Pancreas (tissue), 10 donors: ENCODE measurements around the gene FBLN2. TPM values are rescaled to one million over a fixed set of nuclear protein-coding genes. Genes with fewer than 3 reads are reported as not detected.

Source experiments
- ATAC-seq, 4 donors: fragments of 200-7000 bp; cut with Tn5 transposase; one replicate each; pipeline versions ENCODE4 v1.8.0 to v1.9.1; 2020; ENCODE audit warnings: mild to moderate bottlenecking in 4 of 4, moderate library complexity in 4 of 4
- DNase-seq, 6 donors: peaks; one replicate each; pipeline ENCODE4 v3.0.0-alpha.2; 2020
- FAIRE-seq: peaks from 2 replicates; lab custom pipeline; 2012; peaks lifted over from hg19 to GRCh38; lab: Jason Lieb, UNC
- H3K27ac ChIP-seq, 4 donors: fragments of 200-600 bp; sonication (generic); 1 replicate in 3 of 4; 2 replicates in 1 of 4; pipeline versions ENCODE4 v1.5.0 to v1.8.0; 2020
- H3K27me3 ChIP-seq, 4 donors: fragments of 200-600 bp; one replicate each; pipeline ENCODE4 v1.8.0; 2021
- H3K36me3 ChIP-seq, 3 donors: fragments of 200-600 bp; sonication (generic) in 1 of 3; one replicate each; pipeline versions ENCODE4 v1.5.0 to v1.8.0; 2020 to 2021
- H3K4me1 ChIP-seq, 3 donors: fragments of 200-600 bp; one replicate each; pipeline ENCODE4 v1.8.0; 2021
- H3K4me3 ChIP-seq, 4 donors: fragments of 200-600 bp; sonication (generic) in 2 of 4; one replicate each; pipeline versions ENCODE4 v1.5.0 to v1.8.0; 2020 to 2021
- H3K9me3 ChIP-seq, 4 donors: fragments of 200-600 bp; one replicate each; pipeline ENCODE4 v1.8.0; 2021
- WGBS, 2 donors: extraction: QIAGEN DNeasy Blood & Tissue Kit; methylation state at CpG; one replicate each; pipeline ENCODE4 v1.1.7; 2013; 5-methylcytosine and 5-hydroxymethylcytosine counted together
- intact Hi-C, 3 donors: fragments of 100-400 bp; cut with DNase I; formaldehyde crosslinking; loops; one replicate each; pipeline versions ENCODE4 v1.11.1 to v1.14.2; 2022
- polyA plus RNA-seq, 2 donors: library from polyadenylated mRNA; stranded (reverse); fragments of 200-250 nt; gene quantifications; one replicate each; pipeline ENCODE4 v1.2.3, GENCODE V29; 2013
- total RNA-seq, 6 donors: library from RNA; stranded (reverse); fragmentation: NEBNext Ultra II Directional in 4 of 6; extraction: Animal tissue kit (Norgen Biotek cat#: 25700) in 4 of 6; gene quantifications; one replicate each; pipeline versions ENCODE4 v1.2.1 to v1.2.4, GENCODE V29; 2021 to 2023
- TF ChIP-seq, protein P1 (sequence below), 4 donors: fragments of 200-600 bp; sonication (generic) in 3 of 4; IDR thresholded peaks; one replicate each; pipeline versions ENCODE4 v1.5.0 to v1.8.0; 2021; ENCODE audit warnings: antibody characterized with exemption in 4 of 4
- donor health status: healthy with polysubstance abuse.
- donor health status: DM: no; HTN: no; CAD: no; lungs with moderate emphysema.
- donor health status: DM: no; HTN: no; CAD: no.
- donor health status: control.
- donor health status: control.
- donor health status: Bipolar disorder and iron deficiency.
- donor health status: DM: yes; HTN: yes; CAD: no.
- donor health status: DM: no; HTN: no; CAD: no.
- donor health status: DM: no; HTN: no; CAD: no.
- donor health status: DM: yes; HTN: yes; CAD: no.

FBLN2 gene
- total and polyA plus RNA-seq, 8 donors, result 2.4 to 21.8 (median 4.2) TPM

DNA sequence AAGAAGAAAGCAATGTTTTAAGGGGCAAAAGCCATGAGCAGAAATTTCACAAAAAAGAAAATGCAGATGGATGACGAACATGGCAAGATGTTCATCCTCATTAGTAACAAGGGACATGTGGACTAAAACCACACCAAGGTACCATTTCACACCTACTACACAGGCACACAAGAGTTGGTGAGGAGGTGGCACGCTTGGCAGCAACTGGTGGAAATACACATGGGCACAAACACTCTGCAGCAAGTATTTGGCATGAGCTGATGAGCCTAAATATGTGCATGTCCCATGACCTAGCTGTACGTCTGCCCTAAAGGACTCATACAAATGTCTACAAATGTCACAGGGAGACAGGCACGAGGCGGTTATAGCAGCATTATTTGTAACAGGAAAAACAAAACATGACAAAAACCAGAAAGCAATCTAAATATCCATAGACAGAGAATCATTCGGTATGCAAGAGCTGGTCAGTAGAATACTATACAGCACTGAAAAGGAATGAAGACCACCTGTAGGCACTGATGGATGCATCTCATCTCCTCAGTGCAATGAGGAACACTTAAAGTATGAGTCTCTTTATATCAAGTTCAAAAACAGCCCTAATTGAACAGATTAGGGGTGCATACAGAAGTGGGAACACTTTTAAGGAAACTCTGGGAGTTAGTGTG lies 11.5 kb upstream of the FBLN2 start:
- Histone ChIP-seq H3K4me3 (no peak overlapping the region), H3K9me3 (no peaks in the 10 kb centered on the region), H3K36me3 (no peaks in the 10 kb centered on the region), H3K27me3 (no peaks in the 10 kb centered on the region), H3K4me1 (no peaks in the 10 kb centered on the region), H3K27ac (no peak overlapping the region)
- intact Hi-C loops, result no loop called here
- TF ChIP-seq, protein P1, sequence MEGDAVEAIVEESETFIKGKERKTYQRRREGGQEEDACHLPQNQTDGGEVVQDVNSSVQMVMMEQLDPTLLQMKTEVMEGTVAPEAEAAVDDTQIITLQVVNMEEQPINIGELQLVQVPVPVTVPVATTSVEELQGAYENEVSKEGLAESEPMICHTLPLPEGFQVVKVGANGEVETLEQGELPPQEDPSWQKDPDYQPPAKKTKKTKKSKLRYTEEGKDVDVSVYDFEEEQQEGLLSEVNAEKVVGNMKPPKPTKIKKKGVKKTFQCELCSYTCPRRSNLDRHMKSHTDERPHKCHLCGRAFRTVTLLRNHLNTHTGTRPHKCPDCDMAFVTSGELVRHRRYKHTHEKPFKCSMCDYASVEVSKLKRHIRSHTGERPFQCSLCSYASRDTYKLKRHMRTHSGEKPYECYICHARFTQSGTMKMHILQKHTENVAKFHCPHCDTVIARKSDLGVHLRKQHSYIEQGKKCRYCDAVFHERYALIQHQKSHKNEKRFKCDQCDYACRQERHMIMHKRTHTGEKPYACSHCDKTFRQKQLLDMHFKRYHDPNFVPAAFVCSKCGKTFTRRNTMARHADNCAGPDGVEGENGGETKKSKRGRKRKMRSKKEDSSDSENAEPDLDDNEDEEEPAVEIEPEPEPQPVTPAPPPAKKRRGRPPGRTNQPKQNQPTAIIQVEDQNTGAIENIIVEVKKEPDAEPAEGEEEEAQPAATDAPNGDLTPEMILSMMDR (IDR thresholded peaks at IDR 0.05), result no peak
- ATAC-seq (no peak), FAIRE-seq (no peak), DNase-seq (no peak)
- 92 to 96% methylated on average over 6 of the region's 6 CpGs for WGBS, 2 donors

DNA sequence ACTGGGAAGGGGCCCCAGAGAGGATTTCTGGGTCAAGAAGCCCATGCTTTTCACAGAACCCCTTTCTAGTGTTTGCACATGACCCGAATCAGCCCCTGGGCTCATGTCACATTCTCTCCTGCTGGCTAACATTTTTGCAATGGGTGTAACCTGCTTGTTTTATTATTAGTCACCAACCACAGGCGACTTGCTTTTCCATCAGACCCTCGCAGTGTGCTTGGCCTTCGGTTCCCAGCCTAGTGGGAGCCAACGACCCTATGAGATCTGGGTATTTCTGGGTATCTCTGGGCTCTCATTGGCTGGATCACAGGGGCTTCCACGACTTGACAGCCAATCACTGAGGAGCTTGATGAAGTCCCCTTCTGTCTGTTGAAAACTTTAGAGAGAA lies 11.0 kb upstream of the FBLN2 start:
- no peaks in the 10 kb centered on the region for H3K4me1 ChIP-seq
- DNase-seq (no peak), ATAC-seq (peak in 3 of 4 donors; percentile 29 to 66 (median 29)), FAIRE-seq (no peak)
- TF ChIP-seq, protein P1 (IDR thresholded peaks at IDR 0.05), result no peak
- no peaks in the 10 kb centered on the region for H3K27me3 ChIP-seq
- H3K36me3 ChIP-seq, result no peaks in the 10 kb centered on the region
- 64 to 70% methylated on average over 6 of the region's 6 CpGs for WGBS, 2 donors
- H3K27ac ChIP-seq, result no peak overlapping the region
- H3K9me3 ChIP-seq, result no peaks in the 10 kb centered on the region
- no peak overlapping the region for H3K4me3 ChIP-seq
- intact Hi-C loops, result no loop called here

DNA sequence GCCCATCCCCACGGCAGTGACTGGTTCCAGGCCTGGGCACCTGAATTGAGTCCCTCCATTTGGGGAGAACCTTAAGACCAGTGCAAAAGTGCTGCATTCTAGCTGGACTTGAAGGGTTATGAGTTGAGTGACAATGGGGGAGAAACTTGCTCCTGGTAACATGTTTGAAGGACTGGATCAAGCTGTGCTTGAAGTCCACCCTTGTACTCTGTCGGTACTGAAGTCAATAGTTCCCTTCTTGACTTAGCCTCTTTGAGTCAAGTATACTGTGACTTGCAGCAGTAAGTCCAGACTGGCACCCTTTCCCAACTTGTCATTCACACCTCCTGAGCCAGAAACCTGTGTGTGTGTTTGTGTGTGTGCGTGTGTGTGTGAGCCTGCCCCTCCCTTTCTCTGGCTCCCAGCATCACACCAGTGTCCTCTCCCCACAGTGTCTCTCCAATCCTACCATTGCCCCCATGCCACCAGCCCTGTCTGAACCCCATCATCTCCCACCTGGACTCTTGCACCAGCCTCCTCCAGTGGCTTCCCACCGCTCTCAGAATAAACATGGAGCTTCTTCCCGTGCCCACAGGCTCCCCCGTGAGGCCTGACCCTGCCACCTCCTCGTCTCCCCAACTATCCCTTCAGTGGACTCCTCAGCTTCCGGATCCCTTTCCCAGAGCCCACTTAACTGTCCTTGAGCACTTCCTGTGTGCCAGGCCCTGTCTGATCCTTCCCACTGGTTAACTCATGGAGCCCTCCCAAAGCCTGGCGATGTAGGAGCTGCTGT lies 10.2 kb upstream of the FBLN2 start:
- ATAC-seq, result no peak
- TF ChIP-seq, protein P1 (IDR thresholded peaks at IDR 0.05), result no peak
- Histone ChIP-seq H3K4me1 (no peaks in the 10 kb centered on the region), H3K27ac (no peak overlapping the region), H3K27me3 (no peaks in the 10 kb centered on the region), H3K4me3 (no peak overlapping the region), H3K36me3 (no peaks in the 10 kb centered on the region), H3K9me3 (no peaks in the 10 kb centered on the region)
- no peak for DNase-seq
- WGBS, 2 donors, result 74 to 80% methylated on average over 9 of the region's 9 CpGs
- no peak for FAIRE-seq
- intact Hi-C loops, result no loop called here

DNA sequence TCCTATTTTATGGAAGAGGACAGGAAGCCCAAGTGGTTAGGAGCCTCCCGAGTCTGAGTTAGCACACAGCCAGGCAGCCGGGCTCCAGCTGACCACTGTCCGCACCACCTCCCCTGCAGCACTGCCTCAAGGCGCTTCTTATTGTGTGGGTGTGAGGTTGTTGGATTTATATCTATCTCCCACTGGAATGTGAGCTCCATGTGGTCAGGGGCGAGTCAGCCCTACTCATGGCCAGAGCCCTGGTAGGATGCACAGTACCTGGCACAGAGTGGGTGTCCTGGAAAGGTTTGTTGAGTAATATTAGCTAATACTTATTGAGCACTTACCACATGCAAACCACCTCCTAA lies 9.7 kb upstream of the FBLN2 start:
- DNase-seq (no peak), ATAC-seq (no peak), FAIRE-seq (no peak)
- TF ChIP-seq, protein P1 (IDR thresholded peaks at IDR 0.05), result no peak
- intact Hi-C loops, result no loop called here
- no peaks in the 10 kb centered on the region for H3K27me3 ChIP-seq
- H3K9me3 ChIP-seq, result no peaks in the 10 kb centered on the region
- no peak overlapping the region for H3K4me3 ChIP-seq
- H3K36me3 ChIP-seq, result no peaks in the 10 kb centered on the region
- H3K4me1 ChIP-seq, result no peaks in the 10 kb centered on the region
- WGBS, 2 donors, result 85 to 91% methylated on average over 5 of the region's 5 CpGs
- H3K27ac ChIP-seq, result no peak overlapping the region

DNA sequence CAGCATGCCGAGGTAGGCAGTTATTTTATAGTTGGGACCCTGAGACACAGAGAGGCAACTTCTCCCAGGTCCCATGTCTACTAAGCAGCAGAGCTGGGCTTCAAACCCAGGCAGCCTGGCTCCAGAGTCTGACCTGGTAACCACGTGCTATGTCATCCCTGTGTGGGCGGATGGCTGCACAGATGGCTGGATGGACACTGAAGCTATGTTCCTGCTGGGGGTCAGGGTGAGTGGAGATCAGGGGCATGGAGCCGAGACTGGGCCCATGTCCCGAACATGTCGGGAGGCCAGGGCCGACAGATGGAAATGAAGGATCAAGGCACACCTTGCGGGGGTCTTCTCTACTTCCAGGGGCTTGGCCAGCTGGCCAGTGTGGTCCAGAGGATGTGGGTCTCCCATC lies 9.3 kb upstream of the FBLN2 start:
- TF ChIP-seq, protein P1 (IDR thresholded peaks at IDR 0.05), result no peak
- Histone ChIP-seq H3K4me1 (no peaks in the 10 kb centered on the region), H3K27me3 (no peaks in the 10 kb centered on the region), H3K36me3 (no peaks in the 10 kb centered on the region), H3K27ac (no peak overlapping the region), H3K4me3 (no peak overlapping the region), H3K9me3 (no peaks in the 10 kb centered on the region)
- ATAC-seq (peak in 1 of 4 donors; percentile 23), DNase-seq (no peak), FAIRE-seq (no peak)
- intact Hi-C loops, result no loop called here
- 79 to 83% methylated on average over 8 of the region's 8 CpGs for WGBS, 2 donors
